Lower lobe of right lung (tissue), 2 donors: ENCODE data around the gene UQCRC1. TPM values are rescaled to one million over a fixed set of nuclear protein-coding genes. Genes with fewer than 3 reads are reported as not detected.
A peak's percentile ranks its signal among the peaks of the same experiment; 100 is the strongest.

Experiments used
- ATAC-seq, 2 donors: fragments of 200-7000 bp; cut with Tn5 transposase; one replicate each; pipeline ENCODE4 v1.9.1; 2020 to 2022; ENCODE audit warnings: mild to moderate bottlenecking in 2 of 2, moderate library complexity in 2 of 2
- DNase-seq: peaks from one replicate; pipeline ENCODE4 v3.0.0-alpha.2; 2020
- H3K27ac ChIP-seq: fragments of 200-600 bp; one replicate; pipeline ENCODE4 v1.8.0; 2022
- H3K27me3 ChIP-seq: fragments of 200-600 bp; one replicate; pipeline ENCODE4 v1.8.0; 2022; ENCODE audit warnings: low read depth
- H3K36me3 ChIP-seq: fragments of 200-600 bp; one replicate; pipeline ENCODE4 v1.8.0; 2022; ENCODE audit warnings: mild to moderate bottlenecking
- H3K4me1 ChIP-seq: fragments of 200-600 bp; one replicate; pipeline ENCODE4 v1.8.0; 2022
- H3K4me3 ChIP-seq: fragments of 200-600 bp; one replicate; pipeline ENCODE4 v1.8.0; 2022; ENCODE audit warnings: mild to moderate bottlenecking
- H3K9me3 ChIP-seq: fragments of 200-600 bp; one replicate; pipeline ENCODE4 v1.8.0; 2022
- CTCF ChIP-seq: fragments of 200-600 bp; IDR thresholded peaks from one replicate; pipeline ENCODE4 v1.8.0; 2022; ENCODE audit warnings: antibody characterized with exemption, mild to moderate bottlenecking
- intact Hi-C: fragments of 100-400 bp; cut with DNase I; formaldehyde crosslinking; loops from one replicate; pipeline ENCODE4 v1.11.0; 2022
- total RNA-seq: library from RNA; stranded (reverse); fragmentation: NEBNext Ultra II Directional; extraction: Animal tissue kit (Norgen Biotek cat#: 25700); gene quantifications from one replicate; pipeline ENCODE4 v1.2.1, GENCODE V29; 2021
- donor health status: DM: no; HTN: yes; CAD: no; lungs with severe emphysema.

UQCRC1 gene
- total RNA-seq, 1 donor from 2014 or later = 121 TPM

- H3K27ac ChIP-seq = no peak overlapping the region
- peaks cover 48% of the 10 kb centered on the region for H3K36me3 ChIP-seq
- H3K27me3 ChIP-seq = no peaks in the 10 kb centered on the region
- intact Hi-C loops = no loop called here
- TF ChIP-seq CTCF = no peak
- H3K9me3 ChIP-seq = no peaks in the 10 kb centered on the region
- ATAC-seq (no peak), DNase-seq (no peak)
- H3K4me1 ChIP-seq = no peaks in the 10 kb centered on the region
- no peak overlapping the region for H3K4me3 ChIP-seq
Measured at GRCh38 chr3:48625600-48625999, 16.2 kb upstream of the UQCRC1 start.

DNA sequence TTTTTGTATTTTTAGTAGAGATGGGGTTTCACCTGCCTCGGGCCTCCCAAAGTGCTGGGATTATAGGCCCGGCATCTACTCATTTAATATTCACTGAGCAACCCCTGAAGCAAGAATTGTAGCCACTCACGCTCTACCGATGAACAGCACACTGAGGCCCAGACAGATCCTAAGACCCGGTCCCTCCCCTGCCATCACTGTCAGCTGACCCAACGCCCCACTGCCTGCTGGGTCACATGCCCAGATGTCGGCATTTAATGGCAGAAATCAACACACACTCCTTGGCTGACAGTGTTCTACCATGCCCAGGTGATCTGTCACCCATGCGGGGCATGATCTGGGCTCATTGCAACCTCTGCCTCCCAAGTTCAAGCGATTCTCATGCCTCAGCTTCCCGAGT, 15.3 kb upstream of the UQCRC1 start:
- H3K36me3 ChIP-seq = peaks cover 41% of the 10 kb centered on the region
- ATAC-seq (no peak), DNase-seq (no peak)
- TF ChIP-seq CTCF = no peak
- no peak overlapping the region for H3K4me3 ChIP-seq
- intact Hi-C loops = no loop called here
- H3K9me3 ChIP-seq = no peaks in the 10 kb centered on the region
- H3K4me1 ChIP-seq = no peaks in the 10 kb centered on the region
- no peak overlapping the region for H3K27ac ChIP-seq
- no peaks in the 10 kb centered on the region for H3K27me3 ChIP-seq

DNA sequence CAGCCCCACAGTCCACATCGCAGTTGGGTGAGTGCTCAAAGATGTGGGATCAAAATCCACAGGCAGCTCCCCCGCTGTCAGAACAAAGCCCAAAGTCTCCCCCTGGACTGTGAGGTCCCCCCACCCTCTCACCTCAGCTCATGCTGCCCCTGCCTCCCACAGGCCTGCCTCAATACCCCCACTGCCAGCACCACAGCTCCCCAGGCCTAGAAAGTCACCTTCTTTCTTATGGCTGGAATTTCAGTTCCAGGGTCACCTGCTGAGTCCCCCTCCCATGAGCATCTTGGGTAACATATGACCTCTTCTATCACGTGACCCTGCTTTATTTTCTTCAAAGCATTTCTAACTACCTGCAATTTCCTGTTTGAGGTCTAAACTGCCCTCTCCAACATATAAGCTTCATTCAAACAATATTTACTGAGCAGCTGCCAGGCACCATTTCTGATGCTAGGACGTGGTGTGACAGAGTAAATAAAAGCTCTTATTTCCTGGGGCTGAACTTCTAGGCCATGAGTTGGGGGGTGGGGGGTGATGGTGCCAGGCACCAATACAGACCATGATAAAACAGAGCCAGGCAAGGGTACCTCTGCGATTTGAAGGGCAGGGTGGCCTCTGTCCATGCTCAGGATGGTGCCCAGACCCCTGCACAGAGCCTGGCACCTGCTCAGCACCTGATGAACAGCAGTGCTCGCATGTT, 14.6 kb upstream of the UQCRC1 start:
- H3K9me3 ChIP-seq = no peaks in the 10 kb centered on the region
- no peak for TF ChIP-seq CTCF
- ATAC-seq = no peak
- H3K27me3 ChIP-seq = no peaks in the 10 kb centered on the region
- H3K36me3 ChIP-seq = peaks cover 37% of the 10 kb centered on the region
- DNase-seq = no peak
- intact Hi-C loops = no loop called here
- H3K4me1 ChIP-seq = no peaks in the 10 kb centered on the region
- H3K4me3 ChIP-seq = no peak overlapping the region
- no peak overlapping the region for H3K27ac ChIP-seq

DNA sequence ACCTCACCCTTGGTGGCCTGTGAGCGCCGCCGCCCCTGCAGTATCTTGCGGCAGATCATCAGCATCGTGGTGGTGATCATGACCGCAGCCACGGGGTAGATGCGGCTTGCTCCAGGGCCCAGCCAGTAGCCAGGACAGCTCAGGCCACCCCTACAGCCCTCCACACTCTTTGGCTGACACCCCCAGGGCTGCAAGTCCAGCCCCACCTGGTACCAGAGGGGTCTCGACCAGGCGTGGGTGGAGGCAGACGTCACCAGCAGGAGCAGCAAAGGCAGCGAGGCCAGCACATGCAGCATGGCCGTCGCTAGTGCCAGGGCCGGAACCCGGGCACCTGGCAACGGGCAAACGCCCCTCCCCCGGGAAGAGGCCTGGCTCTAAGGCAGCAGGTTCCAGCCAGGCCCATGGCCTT, 12.0 kb upstream of the UQCRC1 start, which contains the start of gene TMEM89:
Gene TMEM89 (minus strand): TSS at position 309 of the 409 bp plus-strand sequence. CDS start 13 bp downstream, at position 296.
- intact Hi-C loops = no loop called here
- Histone ChIP-seq H3K4me3 (no peak within 1 kb of the TSS), H3K27me3 (no peaks in the 10 kb centered on the region), H3K4me1 (no peaks in the 10 kb centered on the region), H3K36me3 (peaks cover 12% of the 10 kb centered on the region), H3K9me3 (peaks cover 15% of the 10 kb centered on the region), H3K27ac (no peak within 1 kb of the TSS)
- DNase-seq (no peak), ATAC-seq (peak in 1 of 2 donors; percentile 7)
- no peak for TF ChIP-seq CTCF

DNA sequence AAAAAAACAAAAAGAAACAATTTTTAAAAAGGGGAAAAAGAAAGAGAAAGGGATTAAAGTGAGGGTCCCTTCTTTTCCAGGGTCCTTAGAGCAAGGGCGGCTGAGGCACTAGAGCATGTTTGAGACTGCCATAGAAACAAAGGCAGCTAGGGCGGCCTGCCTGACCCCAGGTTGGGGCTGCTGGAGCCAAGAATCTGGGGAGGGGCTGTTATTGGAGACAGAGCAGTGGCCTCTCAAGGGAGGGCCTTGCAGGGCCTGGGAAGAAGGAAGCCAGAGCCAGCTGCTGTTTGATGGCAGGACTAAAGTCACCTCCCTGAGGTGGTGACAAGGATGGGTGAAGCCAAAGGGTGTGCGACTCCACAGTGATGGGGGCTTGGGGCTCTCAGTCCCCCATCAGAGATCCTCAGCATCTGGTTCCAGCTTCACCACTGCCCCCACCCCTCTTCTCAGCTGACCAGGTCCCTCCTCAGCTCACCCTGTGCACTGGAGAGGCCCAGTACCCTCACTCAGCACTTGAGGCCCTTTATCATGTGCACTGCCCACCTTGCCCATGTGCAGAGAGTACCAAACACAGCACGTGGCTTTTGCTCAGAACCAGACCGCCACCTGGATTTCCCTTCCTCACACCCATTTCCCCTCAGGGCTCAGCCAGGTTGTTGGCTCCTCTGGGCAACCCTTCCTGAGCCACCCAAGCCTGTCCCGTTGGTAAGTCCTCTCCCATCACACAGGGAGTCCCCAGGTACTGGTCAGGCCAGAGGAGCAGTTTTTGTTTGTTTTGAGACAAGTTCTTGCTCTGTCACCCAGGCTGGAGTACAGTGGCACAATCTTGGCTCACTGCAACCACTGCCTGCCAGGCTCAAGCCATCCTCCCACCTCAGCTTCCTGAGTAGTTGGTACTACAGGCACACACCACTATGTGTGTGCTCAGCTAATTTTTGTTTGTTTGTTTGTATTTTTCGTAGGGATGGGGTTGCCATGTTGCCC, 10.4 kb upstream of the UQCRC1 start:
- H3K4me3 ChIP-seq = no peak overlapping the region
- H3K9me3 ChIP-seq = peaks cover 15% of the 10 kb centered on the region
- TF ChIP-seq CTCF = no peak
- DNase-seq (no peak), ATAC-seq (no peak)
- H3K27ac ChIP-seq = no peak overlapping the region
- no peaks in the 10 kb centered on the region for H3K4me1 ChIP-seq
- intact Hi-C loops = no loop called here
- no peaks in the 10 kb centered on the region for H3K27me3 ChIP-seq
- no peaks in the 10 kb centered on the region for H3K36me3 ChIP-seq
